GM21367 (cell line): ENCODE data around the gene COPZ1.
A peak's percentile ranks its signal among the peaks of the same experiment; 100 is the strongest.
"Not testable (repeated sequence)": the region's sequence is repeated elsewhere in the genome, so short reads cannot be mapped to it uniquely, and the experiment has no call there.

ENCODE experiments used
- ATAC-seq: cut with Tn5 transposase; IDR thresholded peaks from one replicate; pipeline ENCODE4 v1.9.1; 2021; ENCODE audit not compliant: unreplicated experiment

COPZ1 gene, protein sequence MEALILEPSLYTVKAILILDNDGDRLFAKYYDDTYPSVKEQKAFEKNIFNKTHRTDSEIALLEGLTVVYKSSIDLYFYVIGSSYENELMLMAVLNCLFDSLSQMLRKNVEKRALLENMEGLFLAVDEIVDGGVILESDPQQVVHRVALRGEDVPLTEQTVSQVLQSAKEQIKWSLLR

DNA sequence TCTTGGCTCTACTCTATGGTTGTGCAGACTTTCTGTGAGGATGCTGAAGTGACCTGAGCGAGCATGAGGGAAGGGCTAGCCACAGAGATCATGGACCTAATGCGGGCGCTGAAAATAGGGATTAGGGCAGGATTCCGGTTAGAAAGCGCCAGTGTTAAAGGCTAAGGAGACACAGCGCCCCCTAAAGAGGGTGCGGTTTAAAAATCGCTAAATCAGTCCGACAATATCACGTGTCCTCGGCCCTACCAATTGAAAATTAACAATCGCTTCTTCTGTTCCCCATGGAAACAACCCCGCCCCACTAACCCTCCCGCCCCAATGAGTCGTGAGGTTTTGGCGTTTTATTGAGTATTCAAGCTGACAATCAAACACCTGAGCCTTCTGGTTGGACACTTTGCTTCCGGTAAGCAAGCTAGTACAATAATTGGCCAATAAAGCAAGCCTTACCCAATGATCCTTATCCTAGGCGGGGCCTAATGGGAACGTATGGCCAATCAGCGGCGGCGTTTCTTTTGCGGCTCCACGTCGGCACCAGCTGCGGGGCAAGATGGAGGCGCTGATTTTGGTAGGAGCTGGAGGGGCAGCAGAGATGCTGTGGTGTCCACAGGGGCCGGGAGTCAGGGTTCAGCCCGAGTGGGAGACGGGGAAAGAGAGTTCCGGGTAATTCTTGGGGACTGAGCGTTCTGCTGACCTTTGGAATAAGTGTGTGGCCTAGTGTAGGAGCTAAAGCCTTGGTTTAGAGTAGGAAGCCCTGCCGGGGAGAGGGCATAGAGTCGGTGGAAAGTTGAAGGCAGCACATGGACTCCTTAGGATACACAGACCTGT is at the start of gene COPZ1:
TSS of gene COPZ1 (plus strand) at position 515 of the 825 bp plus-strand sequence. CDS start at position 548, 33 bp downstream.
- peak; percentile 97 for ATAC-seq

DNA sequence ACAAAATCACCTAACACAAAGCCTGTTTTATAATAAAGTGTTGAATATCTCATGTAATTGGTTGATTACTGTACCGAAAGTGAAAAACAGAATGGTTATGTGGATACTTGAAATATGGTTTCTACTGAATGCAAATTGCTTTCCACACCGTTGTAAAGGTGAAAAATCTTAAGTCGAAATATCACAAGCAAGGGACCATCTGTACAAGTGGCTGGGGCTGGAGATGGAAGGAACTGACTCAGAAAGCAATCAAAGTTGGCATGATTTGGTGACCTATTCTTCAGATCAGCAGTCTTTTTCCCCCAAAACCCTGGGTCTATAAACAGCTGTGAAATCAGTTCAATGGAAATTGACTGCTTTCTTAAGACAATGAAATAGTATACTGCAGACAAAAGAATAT is 48.6 kb upstream of the COPZ1 start:
- ATAC-seq: no peak

DNA sequence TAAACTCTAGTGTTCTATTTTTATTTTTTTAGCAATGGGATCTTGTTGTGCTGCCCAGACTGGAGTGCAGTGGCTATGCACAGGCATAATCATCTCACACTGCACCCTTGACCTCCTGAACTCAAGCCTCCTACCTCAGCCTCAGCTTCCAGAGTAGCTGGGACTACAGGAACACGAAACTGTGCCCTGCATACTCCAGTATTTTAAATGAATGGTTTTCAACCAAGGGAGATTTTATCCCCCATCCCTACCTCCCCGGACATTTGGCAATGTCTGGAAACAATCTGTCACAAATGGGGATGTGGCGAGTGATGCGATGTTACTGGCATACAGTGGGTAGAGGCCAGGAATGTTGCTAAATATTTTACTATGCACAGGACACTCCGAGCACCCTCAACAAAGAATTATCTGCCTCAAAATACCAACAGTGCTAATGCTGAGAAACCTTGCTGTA is 47.1 kb upstream of the COPZ1 start:
- ATAC-seq: no peak

DNA sequence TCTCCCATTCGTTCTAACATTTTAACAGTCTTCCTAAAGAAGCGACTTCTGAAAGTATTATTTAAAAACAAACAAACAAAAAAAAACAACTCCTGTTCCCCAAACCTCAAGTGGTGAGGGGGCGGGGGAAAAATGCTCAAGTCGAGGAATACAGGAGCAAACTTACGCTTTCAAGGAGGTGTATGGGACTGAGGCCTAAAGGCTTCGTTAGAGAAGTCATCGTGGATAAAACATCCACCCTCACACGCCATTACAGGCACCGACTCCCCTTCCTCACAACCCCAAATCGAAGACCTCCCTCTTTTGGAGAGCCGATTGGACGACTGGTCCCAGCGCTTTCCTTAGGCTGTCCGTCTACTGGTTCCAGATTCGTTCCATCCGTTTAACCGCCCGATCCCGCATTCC is 45.7 kb upstream of the COPZ1 start:
- no peak for ATAC-seq

DNA sequence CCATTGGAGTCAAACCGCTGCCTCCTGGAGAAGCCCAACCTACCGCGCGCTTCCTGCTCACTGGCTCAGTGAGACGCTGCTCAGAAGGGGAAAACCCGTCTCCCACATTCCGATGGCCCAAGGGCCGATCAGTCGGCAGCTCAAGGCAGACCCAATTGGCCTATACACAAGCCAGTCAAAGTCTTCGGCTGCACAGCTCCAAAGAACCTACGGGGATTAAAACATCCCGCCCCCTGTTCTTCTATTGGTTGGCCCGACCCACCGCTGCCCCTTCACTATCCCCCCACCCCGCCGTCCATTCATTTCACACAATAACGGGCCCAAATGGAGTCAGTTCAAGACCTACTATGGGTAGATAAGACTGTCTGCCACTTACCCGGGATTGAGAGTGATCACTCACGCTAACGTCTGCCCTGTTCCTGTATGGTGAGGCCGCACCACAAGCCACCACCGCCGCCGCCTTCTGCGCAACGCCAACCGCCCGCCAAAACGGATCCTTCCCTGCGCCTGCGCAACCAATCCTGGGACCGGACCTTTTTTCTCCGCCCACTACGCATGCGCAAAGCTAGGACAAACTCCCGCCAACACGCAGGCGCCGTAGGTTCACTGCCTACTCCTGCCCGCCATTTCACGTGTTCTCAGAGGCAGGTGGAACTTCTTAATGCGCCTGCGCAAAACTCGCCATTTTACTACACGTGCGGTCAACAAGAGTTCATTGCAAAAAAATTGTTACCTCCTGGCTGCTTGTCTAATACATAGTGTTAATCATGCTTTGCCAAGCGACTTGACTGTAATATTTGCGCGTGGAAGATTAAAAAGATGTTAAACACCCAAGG is 45.1 kb upstream of the COPZ1 start, which contains the start of gene CBX5:
TSS of gene CBX5 (minus strand) at position 491 of the 836 bp plus-strand sequence. CDS start 22,472 bp downstream, outside the sequence.
- peak; percentile 69 for ATAC-seq

DNA sequence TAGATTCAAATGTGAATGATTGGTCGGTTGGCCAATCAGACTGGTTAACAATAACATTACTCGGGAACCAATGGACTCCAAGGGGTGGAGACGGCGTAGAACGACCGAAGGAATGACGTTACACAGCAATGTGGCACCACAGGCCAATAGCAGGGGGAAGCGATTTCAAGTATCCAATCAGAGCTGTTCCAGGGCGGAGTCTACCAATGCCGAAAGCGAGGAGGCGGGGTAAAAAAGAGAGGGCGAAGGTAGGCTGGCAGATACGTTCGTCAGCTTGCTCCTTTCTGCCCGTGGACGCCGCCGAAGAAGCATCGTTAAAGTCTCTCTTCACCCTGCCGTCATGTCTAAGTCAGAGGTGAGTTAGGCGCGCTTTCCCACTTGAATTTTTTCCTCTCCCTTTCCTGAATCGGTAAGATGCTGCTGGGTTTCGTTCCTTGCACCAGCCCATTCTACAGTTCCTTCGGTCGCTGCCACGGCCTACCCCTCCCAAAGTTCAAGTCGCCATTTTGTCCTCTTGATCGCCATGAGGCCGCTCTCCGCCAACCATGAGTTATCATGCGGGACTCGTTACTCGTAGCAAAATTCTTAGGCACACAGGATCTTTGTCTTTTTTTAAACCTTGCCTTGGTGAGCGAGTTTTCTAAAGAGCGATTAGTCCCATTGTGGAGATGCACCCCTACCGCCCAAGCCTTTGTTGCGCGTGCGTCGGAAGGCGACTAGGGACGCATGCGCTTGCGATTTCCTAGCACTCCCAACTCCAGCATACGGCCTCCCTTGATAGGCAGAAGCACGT is 44.3 kb upstream of the COPZ1 start, which contains the start of gene HNRNPA1:
TSS of gene HNRNPA1 (plus strand) at position 259 of the 793 bp plus-strand sequence. CDS start at position 341, 82 bp downstream.
- ATAC-seq: peak; percentile 83

DNA sequence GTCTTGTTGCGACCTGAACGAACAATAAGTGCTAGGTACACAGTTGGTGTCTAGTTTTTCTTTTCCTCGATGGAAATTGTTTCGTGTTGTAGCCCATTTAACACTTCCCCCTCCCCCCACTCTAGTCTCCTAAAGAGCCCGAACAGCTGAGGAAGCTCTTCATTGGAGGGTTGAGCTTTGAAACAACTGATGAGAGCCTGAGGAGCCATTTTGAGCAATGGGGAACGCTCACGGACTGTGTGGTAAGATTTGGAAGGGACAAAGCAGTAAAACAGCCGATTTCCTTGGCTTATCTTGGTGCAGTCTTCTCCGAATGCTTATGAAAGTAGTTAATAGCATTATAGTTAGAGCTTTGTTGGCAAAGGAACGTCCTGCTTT is 43.7 kb upstream of the COPZ1 start:
- ATAC-seq: not testable (repeated sequence)

DNA sequence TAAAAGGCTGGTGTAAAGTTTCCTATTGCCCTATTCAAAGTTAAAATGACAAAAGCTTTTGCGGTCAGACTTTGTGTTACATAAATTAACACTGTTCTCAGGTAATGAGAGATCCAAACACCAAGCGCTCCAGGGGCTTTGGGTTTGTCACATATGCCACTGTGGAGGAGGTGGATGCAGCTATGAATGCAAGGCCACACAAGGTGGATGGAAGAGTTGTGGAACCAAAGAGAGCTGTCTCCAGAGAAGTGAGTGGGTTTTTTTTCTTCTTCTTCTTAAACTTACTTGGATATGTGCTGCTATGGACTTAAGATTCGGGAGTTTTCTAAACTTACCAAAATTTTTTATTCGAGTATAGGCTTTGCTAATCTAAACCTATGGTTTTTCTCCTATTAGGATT is 43.2 kb upstream of the COPZ1 start:
- not testable (repeated sequence) for ATAC-seq

DNA sequence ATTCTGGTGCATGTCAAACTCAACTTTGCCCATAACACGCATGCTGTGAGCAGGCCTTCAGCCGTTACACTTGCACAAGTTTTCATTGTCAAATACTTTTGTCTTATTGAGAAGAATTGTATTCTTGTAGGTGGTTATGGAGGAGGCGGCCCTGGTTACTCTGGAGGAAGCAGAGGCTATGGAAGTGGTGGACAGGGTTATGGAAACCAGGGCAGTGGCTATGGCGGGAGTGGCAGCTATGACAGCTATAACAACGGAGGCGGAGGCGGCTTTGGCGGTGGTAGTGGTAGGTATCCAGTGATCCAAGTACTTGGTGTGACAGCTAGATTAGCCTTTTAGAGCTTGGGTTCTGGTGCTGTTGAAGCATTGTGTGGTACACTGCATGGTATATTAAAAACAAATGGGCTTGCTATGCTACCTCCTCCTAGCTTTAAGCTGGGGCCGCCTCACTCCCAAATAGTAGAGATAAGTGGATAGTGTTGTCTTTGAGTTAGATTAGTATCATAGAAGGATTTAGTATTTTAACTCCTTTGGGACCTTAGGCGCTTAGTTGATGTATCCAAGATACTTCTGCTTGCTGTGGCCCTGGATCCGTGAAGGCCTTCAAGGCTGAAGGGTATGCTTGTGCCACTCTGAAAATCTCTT is 41.9 kb upstream of the COPZ1 start:
- ATAC-seq: no peak

DNA sequence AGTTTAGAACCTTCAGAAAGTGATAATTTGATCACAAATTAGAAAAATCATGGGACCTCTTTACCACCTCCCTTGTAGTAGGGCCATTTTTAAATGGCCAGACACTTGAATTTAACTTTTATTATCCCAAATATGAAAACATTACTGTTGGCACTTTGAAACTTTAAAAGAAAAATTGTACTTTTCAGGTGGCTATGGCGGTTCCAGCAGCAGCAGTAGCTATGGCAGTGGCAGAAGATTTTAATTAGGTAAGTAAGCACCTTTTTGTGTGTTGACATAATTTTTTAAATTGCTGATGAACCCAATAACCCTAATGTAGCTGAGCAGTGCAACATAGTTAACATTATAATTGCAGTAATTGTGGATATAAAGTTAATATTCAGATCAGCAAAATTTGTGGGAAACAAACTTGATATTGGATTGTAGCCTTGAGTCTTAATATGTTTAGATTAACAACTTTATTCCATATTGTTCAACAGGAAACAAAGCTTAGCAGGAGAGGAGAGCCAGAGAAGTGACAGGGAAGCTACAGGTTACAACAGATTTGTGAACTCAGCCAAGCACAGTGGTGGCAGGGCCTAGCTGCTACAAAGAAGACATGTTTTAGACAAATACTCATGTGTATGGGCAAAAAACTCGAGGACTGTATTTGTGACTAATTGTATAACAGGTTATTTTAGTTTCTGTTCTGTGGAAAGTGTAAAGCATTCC is 40.7 kb upstream of the COPZ1 start:
- not testable (repeated sequence) for ATAC-seq

DNA sequence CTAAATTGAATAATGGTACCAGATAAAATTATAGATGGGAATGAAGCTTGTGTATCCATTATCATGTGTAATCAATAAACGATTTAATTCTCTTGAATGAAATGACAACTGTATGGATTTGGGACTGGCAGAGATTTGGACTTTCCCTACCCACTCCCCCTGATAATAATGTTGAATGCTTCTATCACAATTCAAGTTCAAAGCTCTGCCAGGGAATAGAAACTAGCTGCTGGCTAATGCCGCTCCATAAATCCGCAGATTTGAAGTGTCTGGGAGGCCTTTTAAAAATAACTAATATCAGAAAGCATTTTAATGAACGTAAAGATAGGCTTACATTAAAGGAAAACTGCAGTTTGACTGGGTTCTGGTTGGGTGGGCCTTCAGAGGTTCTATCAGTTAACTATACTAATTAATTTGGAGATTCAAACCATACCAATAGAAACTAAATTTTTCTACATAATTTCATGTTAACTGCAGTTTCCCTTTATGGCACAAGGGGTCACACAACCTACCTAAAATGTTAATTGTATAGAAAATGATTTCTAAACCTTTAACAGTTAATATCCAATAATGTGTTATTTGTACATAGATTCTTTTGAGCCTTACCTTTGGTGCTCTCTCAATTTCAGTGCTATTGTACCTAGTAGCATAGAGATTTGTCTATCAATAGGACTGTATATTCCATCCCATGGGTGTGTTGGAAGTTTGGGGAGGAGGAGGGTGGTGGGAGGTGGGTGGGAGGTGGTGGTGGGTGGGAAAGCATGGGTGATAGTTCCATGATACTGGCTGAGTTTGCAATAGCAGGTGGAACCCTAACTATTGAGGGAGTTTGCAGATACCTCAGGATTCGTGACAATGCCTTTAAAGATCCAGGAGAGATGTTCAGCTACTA is 39.5 kb upstream of the COPZ1 start:
- ATAC-seq: no peak

DNA sequence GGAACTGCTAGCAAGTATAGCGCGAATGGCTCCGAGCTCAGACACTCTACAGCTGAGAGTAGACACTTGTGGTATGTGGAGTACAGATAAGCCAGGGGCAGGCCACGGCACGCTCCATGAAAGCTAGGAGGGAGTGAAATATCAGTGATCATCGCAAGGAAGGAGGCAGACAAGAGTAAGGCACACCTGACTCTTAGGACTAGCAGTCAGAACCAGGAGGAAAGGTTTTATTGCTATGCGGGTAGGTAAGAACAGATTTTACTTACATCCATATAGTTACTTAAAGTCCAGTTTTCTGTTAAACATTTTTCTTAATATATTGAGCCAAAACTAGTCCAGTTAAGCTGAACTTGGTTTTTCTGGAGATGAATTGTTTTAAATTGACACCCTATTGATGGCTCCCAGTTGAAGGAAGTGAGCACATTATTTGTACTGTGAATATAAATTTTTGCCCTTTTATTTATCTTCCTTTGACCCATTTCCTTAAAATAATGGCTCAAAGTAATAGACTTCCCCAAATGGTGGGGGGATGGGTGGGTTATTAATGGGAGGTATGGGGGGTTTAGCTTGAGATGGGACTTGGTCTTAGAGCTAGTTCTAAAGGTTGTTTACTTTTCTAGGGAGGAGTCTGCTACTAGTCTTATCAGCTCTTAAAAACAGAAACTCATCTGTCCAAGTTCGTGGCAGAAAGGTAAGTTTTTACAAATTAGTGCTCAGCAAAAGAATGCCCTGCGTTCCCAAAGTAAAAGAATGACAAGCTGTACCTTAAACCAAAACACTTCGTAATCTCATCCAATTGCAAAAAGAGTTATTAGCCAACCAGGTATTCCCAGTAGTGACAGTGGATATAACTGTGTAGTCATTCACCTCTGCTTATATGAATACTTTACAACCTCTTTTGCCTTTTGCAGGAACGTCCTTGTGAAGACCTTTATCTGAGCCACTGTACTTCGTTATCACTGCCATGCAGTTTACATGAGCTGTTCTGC is 38.6 kb upstream of the COPZ1 start:
- no peak for ATAC-seq

DNA sequence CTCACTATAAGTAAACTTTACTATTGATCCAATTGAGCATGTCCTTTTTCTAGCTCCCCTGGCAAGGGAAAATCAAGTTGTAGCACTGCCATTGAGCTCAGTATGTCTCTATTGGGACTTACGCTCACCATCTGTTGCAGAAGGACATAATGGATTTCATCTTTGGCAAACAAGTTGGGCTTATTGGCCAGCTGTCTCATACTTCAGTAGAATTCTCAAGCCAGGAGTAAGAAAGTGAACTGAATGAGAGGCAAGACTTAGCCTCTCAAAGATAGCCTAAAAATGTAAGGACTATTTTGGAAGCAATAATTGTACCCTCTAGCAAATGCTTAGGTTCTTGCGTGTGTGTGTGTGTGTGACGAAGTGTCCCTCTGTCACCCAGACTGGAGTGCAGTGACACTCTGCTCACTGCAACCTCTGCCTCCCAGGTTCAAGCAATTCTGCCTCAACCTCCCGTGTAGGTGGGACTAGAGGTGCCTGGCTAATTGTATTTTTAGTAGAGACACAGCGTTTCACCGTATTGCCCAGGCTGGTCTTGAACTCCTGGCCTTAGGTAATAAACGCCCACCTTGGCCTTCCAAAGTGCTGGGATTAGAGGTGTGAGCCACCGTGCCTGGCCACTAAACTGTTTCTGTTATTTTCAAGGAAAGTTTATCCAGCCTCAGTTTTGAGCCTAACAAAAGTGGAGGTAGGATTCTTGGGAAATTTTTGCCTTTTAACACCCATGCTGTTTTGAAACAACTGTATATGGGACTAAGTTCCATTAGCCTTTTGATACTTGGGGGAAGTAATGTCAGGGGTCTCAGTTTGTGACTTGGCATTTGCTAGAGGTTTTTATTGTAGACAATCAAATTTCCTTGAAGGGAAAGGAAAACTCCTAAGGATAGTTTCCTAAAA is 37.4 kb upstream of the COPZ1 start:
- no peak for ATAC-seq

DNA sequence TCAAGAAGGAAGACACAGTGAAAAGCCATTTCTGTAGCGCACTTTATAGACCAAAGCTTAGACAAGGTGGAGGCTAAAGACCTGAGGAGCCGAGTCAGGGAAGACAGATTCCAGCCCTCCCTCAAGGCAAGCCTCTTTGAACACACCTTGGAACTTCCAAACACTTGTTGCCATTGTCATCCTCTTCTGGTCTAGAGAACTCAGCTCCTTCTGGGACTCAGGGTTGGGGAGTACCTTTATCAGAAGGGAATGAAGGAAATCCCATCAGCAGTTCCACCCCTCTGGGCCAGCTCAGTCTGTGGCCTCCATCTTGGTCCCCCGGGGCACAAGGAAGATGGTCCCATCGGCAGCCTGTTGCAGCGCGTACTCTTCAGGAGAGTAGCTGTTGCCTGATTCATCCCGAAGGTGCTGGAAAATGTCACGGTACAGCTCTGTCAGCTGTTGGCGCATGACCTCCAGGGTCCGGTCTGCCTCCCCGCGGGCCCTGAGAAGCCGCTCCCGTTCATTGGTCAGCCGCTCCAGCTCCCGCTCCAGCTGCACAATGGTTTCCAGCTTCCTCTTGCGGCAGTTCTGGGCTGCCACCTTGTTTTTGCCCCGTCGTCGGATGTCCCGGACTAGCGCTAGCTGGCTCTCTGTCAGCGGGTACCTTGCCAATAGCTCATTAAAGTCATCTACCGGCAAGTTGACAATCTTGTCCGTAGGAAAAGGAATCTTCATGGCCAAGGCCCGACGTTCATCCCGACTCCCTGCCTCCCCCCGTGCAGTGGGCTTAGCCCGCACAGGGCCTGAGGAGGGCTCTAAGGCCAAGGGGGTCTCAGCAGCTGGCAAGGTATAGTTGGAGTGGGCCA is 32.6 kb upstream of the COPZ1 start:
- ATAC-seq: no peak

DNA sequence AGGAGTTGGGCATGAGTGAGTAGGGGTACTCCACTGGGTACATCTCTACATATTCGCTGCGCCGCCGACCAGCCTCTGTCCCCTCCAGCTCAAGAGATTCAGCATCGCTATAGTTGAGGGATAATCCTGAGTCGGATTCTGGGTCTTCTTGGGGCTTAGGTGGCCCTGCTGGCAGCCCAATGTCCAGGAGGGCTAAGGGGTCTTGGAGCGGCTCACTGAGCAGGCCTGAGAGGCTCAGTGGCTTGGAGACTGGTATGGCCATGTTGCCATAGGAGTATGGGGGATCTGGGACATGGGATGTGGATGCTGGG is 32.0 kb upstream of the COPZ1 start:
- no peak for ATAC-seq
